GM12873 (cell line): ENCODE measurements around the gene EXOC5.

Experiments
- CTCF ChIP-seq: IDR thresholded peaks from 2 replicates; pipeline ENCODE4 v1.5.1; 2012; ENCODE audit warnings: low read depth, mild to moderate bottlenecking, moderate library complexity, low read length, control low read depth; ENCODE audit not compliant: insufficient read depth; ENCODE audit errors: missing control alignments

EXOC5 gene

DNA sequence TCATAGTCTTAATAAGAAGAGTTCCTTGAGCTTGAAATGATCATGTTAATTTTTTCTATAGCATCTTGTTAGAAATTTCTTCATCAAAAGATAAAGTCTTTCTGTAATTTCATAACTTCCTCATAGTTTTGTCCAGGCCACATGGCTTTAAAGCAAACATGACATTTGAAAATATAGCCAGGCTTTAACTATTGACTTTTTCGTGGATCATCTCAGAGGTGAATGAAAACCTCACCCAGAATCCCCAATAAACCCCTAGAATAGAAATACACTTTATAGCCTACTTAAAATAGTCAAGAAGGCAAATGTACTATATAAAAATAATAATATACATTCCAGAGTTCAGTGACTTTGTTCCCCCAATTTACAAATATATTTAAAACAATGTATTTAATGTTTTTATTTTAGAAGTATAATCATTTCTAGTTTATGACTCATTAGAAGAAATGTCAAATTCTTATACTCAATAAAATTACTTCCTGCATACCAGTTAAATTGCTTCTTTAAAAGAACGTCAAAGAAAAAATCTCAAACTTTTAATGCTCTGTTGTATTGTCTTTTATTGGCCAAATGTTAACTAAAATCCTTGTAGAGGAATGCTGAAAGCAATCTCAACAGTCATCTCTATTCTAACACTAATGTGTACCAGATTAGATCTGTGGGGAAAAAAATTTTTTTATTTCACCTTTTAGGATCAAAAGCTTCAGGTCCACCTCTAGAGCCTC is 21.6 kb downstream of the EXOC5 start:
- no peak for TF ChIP-seq CTCF

DNA sequence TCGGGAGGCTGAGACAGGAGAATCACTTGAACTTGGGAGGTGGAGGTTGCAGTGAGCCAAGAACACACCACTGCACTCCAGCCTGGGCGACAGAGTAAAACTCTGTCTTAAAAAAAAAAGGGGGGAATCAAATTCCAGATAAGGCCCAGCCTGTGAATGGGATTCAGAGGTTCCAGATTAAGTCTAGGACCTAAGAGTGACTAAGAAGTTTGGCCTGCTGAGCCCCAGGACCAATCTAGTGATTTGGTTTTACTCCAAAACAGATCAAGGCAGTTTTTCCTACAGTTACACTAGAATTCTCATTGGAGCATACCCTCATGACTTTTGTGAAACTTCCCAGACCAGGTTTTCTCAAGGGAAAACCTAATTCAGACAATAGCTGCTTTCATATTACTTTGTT is 22.8 kb downstream of the EXOC5 start:
- no peak for TF ChIP-seq CTCF

DNA sequence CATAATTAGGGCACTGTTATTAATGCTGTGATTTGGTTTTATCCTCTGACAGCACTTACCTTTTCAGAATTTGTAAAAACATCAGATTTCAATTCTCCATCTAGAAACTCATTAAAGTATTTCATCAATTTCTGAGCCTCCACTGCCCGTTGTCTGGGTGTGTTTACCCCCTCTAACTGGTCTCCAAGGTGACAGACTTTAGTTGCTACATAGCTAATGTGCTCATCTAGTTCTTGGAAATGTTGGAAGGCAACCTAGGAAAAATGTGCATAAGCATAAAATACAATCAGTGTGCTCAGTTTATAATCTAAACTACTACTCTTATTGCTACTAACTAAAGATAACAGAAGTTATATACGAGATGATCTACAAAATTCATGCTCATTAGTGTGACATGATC is 24.6 kb downstream of the EXOC5 start:
- TF ChIP-seq CTCF, result no peak

DNA sequence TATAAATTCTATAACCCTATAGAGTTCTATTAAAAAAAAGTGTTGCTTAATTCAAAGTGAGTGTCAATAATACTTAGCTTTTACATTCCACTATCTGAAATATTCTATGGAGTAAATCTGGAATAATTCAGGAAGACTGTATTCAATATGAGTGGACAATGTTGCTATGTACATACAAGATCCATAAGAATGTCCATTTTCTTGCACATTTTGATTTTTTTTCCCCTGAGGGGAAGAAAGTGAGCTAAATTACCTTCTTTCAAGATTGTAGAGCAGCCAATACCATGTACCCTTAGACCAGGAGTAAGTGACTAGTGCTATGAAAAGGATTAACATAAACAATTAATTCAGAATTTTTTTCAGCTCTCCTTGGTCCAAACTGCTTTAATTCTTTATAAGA is 25.4 kb downstream of the EXOC5 start:
- no peak for TF ChIP-seq CTCF

DNA sequence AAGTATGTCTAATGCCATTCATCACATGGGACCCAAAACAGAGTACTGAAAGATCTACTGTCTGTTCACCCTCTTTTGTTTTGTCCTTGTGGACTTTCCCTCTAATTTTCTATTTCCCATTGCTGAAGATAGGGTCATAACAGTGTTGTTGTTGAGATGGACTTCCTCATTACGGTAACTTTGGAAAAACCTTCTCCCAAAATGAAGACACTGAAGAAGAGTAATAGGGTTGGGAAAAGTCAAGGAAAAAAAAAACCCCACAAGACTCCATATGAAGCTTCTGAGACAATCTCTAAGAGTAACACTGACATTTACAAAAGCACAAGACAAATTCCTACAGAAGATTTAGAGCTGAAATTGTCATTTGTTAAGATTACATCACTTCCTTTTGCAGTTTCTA is 36.7 kb downstream of the EXOC5 start:
- TF ChIP-seq CTCF, result no peak

DNA sequence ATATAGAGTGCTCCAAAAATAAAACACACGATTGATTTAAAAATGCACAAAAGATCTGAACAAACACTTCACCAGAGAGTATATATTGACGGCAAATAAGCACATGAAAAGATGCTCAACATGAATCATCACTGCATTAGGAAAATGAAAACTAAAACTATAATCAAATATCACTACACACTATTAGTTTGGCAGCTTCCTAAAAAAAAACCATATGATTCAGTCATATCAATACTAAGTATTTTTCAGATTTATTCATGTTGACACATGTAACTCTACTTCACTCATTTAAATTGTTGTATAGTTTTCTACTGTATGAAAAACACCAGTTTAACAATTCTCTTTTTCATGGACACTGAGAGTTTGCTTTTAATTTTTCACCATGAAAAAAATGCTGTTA is 41.6 kb downstream of the EXOC5 start:
- TF ChIP-seq CTCF, result no peak

DNA sequence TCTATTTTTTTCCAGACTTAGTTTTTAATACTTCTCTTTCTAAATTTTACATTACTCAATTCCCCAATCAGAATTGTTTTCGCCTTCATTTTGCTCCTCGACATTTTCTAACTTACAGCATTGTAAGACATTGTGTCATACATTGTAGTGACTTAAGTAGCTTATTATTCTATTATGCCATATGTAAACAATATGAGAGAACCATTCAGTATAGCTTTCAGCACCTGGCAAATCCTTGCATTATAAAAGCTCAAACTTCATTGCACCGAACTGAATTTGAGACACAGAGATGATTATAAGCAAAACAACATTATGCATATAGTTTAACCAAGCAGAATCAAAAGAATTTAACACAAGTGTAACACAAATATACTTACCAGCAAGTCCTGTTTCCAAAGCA is 46.8 kb downstream of the EXOC5 start:
- TF ChIP-seq CTCF, result no peak
